ENCODE measurements around the gene HOXD8. TPM values are rescaled to one million over a fixed set of nuclear protein-coding genes. Genes with fewer than 3 reads are reported as not detected.

The HOXD8 gene
- total RNA-seq, 4 donors from 2014 or later, result 7.8 to 23.5 (median 13.4) TPM

DNA sequence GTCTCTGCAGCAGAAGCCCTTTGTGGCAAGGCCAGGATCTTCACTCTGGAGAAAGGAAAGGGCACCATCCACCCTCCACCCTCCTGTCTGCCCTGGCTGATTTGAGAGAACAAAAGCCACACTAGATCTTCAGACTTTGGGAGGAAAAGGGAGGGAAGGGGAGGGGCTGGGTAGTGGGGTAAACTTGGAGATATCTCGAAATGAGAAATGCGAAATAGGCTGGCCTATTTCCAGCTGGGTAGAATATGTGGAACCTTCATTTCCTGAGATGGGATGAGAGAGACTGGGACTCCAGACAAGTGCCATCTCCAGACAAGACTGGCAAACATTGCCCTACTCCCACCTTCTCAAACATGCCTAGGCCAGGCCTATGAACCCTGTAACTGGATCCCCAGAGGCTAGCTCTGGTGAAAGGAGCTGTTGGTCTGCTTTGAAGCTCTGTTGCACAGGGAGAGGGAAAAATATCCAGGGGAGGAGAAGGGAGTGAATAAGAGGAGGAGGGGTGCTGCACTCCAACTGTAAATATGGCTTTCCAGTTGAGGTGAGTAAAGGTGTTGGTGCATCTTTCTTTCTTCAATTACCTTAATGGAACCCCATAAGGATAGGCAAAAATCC, 28.2 kb upstream of the HOXD8 start:
- H3K4me1 ChIP-seq, result peaks cover 0 to 37% (median 31%) of the 10 kb centered on the region in 4 donors
- no peak for DNase-seq
- no peaks in the 10 kb centered on the region for H3K36me3 ChIP-seq
- in situ Hi-C loops (cut with MboI; ENCODE audit: low pct_ligation_motif_present in 1 of 4, low pct_unique_long_range_greater_than_20kb in 1 of 4, low sequenced_read_pairs in 3 of 4), result loop anchor here in 3 of 4 donors (25.0 kb wide), 2 partner anchors 711 to 1036 kb away; no protein-coding TSS in a partner anchor
- H3K27ac ChIP-seq, result no peak overlapping the region
- H3K27me3 ChIP-seq, result peaks cover 100% of the 10 kb centered on the region
- no peaks in the 10 kb centered on the region for H3K9me3 ChIP-seq
- intact Hi-C loops (cut with DNase I; ENCODE audit: low total_unique reads), result no loop called here
- 33 to 49% methylated on average over 2 of the region's 2 CpGs for WGBS, 2 donors (ENCODE audit: low coverage in 1 of 2)
- no peak for TF ChIP-seq POLR2AphosphoS5 (IDR thresholded peaks at IDR 0.05)
- no peak for TF ChIP-seq EP300 (IDR thresholded peaks at IDR 0.05; ENCODE audit: low read depth)
- TF ChIP-seq POLR2A (IDR thresholded peaks at IDR 0.05), result no peak
- TF ChIP-seq, protein P1, sequence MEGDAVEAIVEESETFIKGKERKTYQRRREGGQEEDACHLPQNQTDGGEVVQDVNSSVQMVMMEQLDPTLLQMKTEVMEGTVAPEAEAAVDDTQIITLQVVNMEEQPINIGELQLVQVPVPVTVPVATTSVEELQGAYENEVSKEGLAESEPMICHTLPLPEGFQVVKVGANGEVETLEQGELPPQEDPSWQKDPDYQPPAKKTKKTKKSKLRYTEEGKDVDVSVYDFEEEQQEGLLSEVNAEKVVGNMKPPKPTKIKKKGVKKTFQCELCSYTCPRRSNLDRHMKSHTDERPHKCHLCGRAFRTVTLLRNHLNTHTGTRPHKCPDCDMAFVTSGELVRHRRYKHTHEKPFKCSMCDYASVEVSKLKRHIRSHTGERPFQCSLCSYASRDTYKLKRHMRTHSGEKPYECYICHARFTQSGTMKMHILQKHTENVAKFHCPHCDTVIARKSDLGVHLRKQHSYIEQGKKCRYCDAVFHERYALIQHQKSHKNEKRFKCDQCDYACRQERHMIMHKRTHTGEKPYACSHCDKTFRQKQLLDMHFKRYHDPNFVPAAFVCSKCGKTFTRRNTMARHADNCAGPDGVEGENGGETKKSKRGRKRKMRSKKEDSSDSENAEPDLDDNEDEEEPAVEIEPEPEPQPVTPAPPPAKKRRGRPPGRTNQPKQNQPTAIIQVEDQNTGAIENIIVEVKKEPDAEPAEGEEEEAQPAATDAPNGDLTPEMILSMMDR (IDR thresholded peaks at IDR 0.05), result no peak
- H3K4me3 ChIP-seq, result no peak overlapping the region

DNA sequence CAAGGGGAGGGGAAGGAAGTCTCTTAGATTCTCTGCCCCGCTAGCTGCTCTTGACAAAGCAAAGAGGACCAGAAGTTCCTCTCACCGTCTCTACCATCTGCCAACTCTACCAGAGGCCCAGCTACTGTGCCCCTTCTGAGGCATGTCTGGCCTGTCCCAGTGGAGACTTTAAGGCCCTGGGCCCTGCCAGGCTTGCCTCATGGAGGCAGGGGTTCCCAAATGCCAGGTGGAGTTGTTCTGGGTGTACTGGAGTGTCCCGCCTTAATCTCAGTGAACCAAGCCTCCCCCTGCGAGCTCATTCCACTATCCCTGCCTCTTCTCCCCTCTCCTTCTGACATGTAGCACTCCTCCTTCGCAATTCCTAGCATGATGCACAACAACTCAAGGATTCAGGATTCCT, 27.7 kb upstream of the HOXD8 start:
- intact Hi-C loops (cut with DNase I; ENCODE audit: low total_unique reads), result loop anchor here (2.0 kb wide), 1 partner anchor 405 kb away; no protein-coding TSS in a partner anchor
- Histone ChIP-seq H3K4me3 (no peak overlapping the region), H3K27ac (no peak overlapping the region), H3K9me3 (no peaks in the 10 kb centered on the region), H3K27me3 (peaks cover 100% of the 10 kb centered on the region), H3K36me3 (no peaks in the 10 kb centered on the region), H3K4me1 (peaks cover under 1 to 37% (median 31%) of the 10 kb centered on the region in 4 donors)
- in situ Hi-C loops (cut with MboI; ENCODE audit: low pct_ligation_motif_present in 1 of 4, low pct_unique_long_range_greater_than_20kb in 1 of 4, low sequenced_read_pairs in 3 of 4), result loop anchor here in 3 of 4 donors (25.0 kb wide), 2 partner anchors 710 to 1035 kb away; no protein-coding TSS in a partner anchor
- TF ChIP-seq EP300 (IDR thresholded peaks at IDR 0.05; ENCODE audit: low read depth), result no peak
- 68 to 71% methylated on average over 3 to 5 of the region's 5 CpGs for WGBS, 2 donors (ENCODE audit: low coverage in 1 of 2)
- no peak for DNase-seq

DNA sequence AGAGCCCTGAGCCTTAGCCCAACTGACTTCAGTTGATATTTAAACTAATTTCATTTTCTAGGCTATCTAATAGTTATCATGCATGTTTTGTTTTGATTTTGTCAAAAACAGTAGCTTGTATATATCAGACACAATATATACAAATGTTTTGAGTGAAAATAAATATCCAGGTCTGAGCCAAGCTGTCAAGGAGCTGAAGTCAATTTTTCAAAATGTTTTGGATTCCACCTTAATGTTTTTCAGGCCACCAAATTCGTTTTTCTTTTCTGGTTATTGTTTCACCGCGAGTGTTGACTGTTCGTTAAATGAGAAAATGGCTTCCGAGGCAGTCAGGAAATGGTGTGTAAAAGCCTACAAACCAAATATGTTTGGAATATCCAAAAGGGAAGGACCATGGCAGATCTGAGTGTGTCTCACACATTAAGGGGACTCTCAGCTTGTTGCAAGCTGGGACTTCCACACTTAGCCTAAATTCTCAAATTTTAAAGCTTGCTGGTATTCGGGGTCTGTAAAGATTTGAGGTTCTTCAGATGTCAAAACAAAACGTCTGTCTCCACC, 27.1 kb upstream of the HOXD8 start:
- Histone ChIP-seq H3K4me3 (no peak overlapping the region), H3K36me3 (no peaks in the 10 kb centered on the region), H3K27ac (no peak overlapping the region), H3K4me1 (peaks cover 4 to 37% (median 30%) of the 10 kb centered on the region in 4 donors), H3K27me3 (peaks cover 100% of the 10 kb centered on the region), H3K9me3 (no peaks in the 10 kb centered on the region)
- DNase-seq, result no peak
- TF ChIP-seq, protein P1 (IDR thresholded peaks at IDR 0.05), result no peak
- TF ChIP-seq POLR2A (IDR thresholded peaks at IDR 0.05) (no peak), POLR2AphosphoS5 (IDR thresholded peaks at IDR 0.05) (no peak), EP300 (IDR thresholded peaks at IDR 0.05; ENCODE audit: low read depth) (no peak)
- in situ Hi-C loops (cut with MboI; ENCODE audit: low pct_ligation_motif_present in 1 of 4, low pct_unique_long_range_greater_than_20kb in 1 of 4, low sequenced_read_pairs in 3 of 4), result loop anchor here in 3 of 4 donors (25.0 kb wide), 2 partner anchors 710 to 1035 kb away; no protein-coding TSS in a partner anchor
- intact Hi-C loops (cut with DNase I; ENCODE audit: low total_unique reads), result loop anchor here (2.0 kb wide), 1 partner anchor 406 kb away; no protein-coding TSS in a partner anchor
- 54 to 66% methylated on average over 7 of the region's 7 CpGs for WGBS, 2 donors (ENCODE audit: low coverage in 1 of 2)

DNA sequence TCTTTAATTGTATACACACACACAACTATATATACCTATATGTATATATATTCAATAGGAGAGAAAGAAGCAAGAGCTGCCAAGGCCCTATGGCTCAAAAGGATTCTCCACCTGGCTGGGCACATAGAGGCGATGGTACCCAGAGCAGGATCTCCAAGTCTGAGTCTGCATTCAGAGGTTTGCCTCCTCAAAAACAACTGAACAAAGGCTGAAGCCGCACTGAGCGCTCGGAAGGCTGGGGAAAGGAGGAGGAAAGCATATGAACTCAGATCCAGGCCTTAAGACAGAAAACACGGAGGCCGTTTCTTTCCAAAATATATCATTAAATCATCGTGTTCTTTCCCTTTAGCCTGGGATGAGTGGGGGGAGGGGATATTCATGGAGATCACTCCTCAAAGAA, 26.3 kb upstream of the HOXD8 start:
- Histone ChIP-seq H3K4me3 (no peak overlapping the region), H3K4me1 (peaks cover 4 to 34% (median 25%) of the 10 kb centered on the region in 4 donors), H3K27ac (no peak overlapping the region), H3K36me3 (no peaks in the 10 kb centered on the region), H3K9me3 (no peaks in the 10 kb centered on the region), H3K27me3 (peaks cover 98% of the 10 kb centered on the region)
- WGBS, 2 donors (ENCODE audit: low coverage in 1 of 2), result 63 to 73% methylated on average over 7 of the region's 7 CpGs
- TF ChIP-seq, protein P1 (IDR thresholded peaks at IDR 0.05), result no peak
- TF ChIP-seq POLR2A (IDR thresholded peaks at IDR 0.05) (no peak), EP300 (IDR thresholded peaks at IDR 0.05; ENCODE audit: low read depth) (no peak), POLR2AphosphoS5 (IDR thresholded peaks at IDR 0.05) (no peak)
- intact Hi-C loops (cut with DNase I; ENCODE audit: low total_unique reads) (loop anchor here (2.0 kb wide), 1 partner anchor 406 kb away; no protein-coding TSS in a partner anchor), in situ Hi-C loops (cut with MboI; ENCODE audit: low pct_ligation_motif_present in 1 of 4, low pct_unique_long_range_greater_than_20kb in 1 of 4, low sequenced_read_pairs in 3 of 4) (loop anchor here in 3 of 4 donors (25.0 kb wide), 2 partner anchors 709 to 1034 kb away; no protein-coding TSS in a partner anchor)
- DNase-seq, result no peak
